KOPT-K1 (cell line): Measurements from ENCODE around the gene MYO3A.
"Not testable (repeated sequence)": the region's sequence is repeated elsewhere in the genome, so short reads cannot be mapped to it uniquely, and the experiment has no call there.

ENCODE experiments used
- H3K27ac ChIP-seq: fragments of 200-600 bp; sonication (generic); 2 replicates; pipeline ENCODE4 v1.5.1; 2016; ENCODE audit warnings: antibody characterized with exemption, mild to moderate bottlenecking, low read depth, low read length; ENCODE audit not compliant: poor library complexity, severe bottlenecking
- H3K36me3 ChIP-seq: fragments of 200-600 bp; sonication (generic); 2 replicates; pipeline ENCODE4 v1.5.1; 2017; ENCODE audit warnings: antibody characterized with exemption, mild to moderate bottlenecking, low read length, moderate library complexity; ENCODE audit not compliant: insufficient read depth
- H3K9me3 ChIP-seq: fragments of 200-600 bp; sonication (generic); 2 replicates; pipeline ENCODE4 v1.5.1; 2017; ENCODE audit warnings: antibody characterized with exemption, low read length, mild to moderate bottlenecking; ENCODE audit not compliant: insufficient read depth, poor library complexity, severe bottlenecking

The MYO3A gene

DNA sequence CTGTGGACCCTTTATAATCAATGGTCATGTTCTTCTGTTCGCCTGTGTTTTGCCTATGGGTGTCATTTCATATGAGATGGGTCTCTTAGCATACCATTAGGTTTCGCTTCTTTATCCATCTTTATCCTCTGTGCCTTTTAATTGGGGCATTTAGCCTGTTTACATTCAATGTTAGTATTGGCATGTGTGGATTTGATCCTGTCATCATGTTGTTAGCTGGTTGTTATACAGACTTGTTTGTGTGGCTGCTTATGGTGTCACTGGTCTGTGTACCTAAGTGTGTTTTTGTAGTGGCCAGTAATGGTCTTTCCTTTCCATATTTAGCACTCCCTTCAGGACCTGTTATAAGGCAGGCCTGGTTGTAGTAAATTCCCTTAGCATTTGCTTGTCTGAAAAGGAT, 90.3 kb downstream of the MYO3A start:
- Histone ChIP-seq H3K27ac (no peak overlapping the region), H3K9me3 (no peaks in the 10 kb centered on the region), H3K36me3 (no peaks in the 10 kb centered on the region)

DNA sequence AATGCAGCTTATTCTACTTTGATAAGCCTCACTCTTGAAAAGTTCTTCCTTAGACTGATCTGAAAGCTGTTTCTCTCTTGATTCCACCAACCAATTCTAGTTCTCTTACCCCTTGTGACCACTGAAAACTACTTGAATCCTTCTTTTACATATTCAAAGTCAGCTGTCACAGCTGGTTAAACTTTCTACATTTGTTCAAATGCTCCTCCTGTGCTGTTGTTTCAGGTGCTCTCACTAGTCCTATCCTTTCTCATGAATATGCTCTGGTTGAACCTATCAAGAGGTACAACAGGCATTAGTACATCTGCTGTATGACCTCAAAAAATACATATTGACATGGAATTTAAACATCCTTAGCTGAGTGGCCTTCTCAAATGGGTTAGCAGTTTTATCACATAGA, 91.5 kb downstream of the MYO3A start:
- Histone ChIP-seq H3K9me3 (no peaks in the 10 kb centered on the region), H3K36me3 (no peaks in the 10 kb centered on the region), H3K27ac (no peak overlapping the region)

DNA sequence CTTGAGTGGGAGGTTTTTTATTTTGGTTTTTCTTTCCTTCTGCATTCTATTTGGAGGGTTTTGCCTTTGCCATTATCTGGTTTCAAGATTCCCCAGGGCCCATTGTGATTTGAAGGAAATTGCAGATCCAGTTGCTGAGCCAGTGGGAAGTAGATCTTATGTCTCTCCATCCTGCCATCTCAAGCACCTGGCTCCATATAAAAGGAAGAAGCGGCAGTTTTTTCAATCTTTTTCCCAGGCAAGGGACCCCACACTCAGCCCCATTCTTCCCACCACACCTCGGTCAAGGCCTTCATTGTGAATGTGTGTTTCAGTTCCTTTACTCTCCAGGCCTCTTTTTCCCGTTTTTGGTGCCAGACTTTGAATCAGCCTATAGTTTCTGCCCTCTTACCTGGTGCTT, 95.8 kb downstream of the MYO3A start:
- Histone ChIP-seq H3K36me3 (no peaks in the 10 kb centered on the region), H3K27ac (no peak overlapping the region), H3K9me3 (no peaks in the 10 kb centered on the region)

GRCh38 chr10:26031300-26031699, 97.3 kb downstream of the MYO3A start:
- Histone ChIP-seq H3K9me3 (no peaks in the 10 kb centered on the region), H3K36me3 (no peaks in the 10 kb centered on the region), H3K27ac (no peak overlapping the region)

- H3K27ac ChIP-seq, result no peak overlapping the region
- H3K36me3 ChIP-seq, result no peaks in the 10 kb centered on the region
- H3K9me3 ChIP-seq, result no peaks in the 10 kb centered on the region
Measured at GRCh38 chr10:26043469-26043868, 109.4 kb downstream of the MYO3A start.

DNA sequence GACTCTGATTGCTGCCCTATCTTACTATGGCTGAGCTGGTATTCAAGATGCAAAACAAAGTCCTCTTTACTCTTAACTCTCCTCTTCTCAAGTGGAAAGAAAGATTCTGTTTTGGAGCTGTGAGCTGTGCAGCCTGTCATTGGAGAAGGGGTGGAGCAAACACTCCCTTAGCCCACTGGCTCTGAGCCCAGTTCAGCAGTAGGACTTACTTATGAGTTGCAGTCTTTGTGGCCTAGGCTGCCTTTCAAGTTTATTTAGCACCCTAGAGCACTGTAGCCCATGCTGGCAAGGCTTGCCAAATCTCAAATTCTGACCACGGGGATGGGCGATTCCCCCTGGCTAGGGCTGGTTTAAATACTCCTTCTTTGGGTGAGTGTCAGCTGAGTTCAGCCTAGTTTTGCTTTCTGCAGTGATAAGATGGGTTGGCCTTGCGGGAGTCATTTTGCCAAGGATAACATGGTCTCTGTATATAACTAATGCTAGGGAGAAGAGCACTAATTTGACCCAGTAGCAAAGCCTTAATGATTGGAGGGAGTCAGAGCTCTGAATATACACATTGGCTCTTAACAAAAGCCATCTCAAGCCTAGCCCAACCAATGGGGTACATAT, 110.2 kb downstream of the MYO3A start:
- H3K27ac ChIP-seq, result no peak overlapping the region

GRCh38 chr10:26046073-26046700, 112.2 kb downstream of the MYO3A start:
- no peak overlapping the region for H3K27ac ChIP-seq
- H3K9me3 ChIP-seq, result no peaks in the 10 kb centered on the region
- no peaks in the 10 kb centered on the region for H3K36me3 ChIP-seq

More for the DNA sequence above, 110.2 kb downstream of the MYO3A start:
- H3K9me3 ChIP-seq, result no peaks in the 10 kb centered on the region
- no peaks in the 10 kb centered on the region for H3K36me3 ChIP-seq

GRCh38 chr10:26048756-26049155, 114.7 kb downstream of the MYO3A start:
- Histone ChIP-seq H3K27ac (no peak overlapping the region), H3K9me3 (no peaks in the 10 kb centered on the region), H3K36me3 (no peaks in the 10 kb centered on the region)

- Histone ChIP-seq H3K36me3 (no peaks in the 10 kb centered on the region), H3K27ac (no peak overlapping the region), H3K9me3 (no peaks in the 10 kb centered on the region)
Measured at GRCh38 chr10:26052326-26052725, 118.3 kb downstream of the MYO3A start.

DNA sequence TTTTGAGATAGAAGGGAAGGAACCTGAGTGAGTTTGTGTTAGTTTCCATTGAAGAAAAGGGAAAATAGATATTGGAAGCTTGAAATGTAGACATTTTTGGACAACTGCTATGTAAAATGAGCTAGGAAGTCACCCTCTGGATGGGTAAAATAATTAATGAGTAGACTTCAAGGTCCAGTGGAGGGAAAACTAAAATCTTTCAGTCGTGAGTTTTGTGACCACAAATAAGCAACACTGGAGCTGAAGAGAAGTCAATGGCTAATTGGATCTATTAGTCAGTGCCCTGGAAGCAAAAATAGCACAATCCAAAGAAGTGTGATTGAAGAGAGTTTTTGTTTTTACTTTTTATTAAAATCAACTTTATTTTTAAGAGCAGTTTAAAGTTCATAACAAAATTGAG, 123.4 kb downstream of the MYO3A start:
- Histone ChIP-seq H3K27ac (no peak overlapping the region), H3K36me3 (no peaks in the 10 kb centered on the region)

DNA sequence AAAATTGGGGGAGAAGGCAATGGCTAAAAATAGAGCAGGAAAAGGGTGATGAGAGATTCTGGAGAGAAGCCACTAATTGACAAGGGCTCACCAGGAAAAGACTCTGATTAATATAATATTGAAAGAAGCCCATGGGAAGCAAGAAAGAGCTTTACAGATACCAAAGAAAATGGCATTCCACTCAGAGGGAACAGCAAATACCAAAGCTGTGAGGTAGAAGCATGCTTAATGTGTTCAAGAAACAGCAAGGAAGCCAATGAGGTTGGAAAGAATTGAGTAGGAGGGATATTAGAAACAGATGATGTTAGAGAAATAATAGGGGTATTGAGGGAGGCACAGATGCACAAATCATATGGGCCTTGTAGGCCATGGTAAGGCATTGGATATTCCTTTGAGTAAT, 130.1 kb downstream of the MYO3A start:
- Histone ChIP-seq H3K36me3 (no peaks in the 10 kb centered on the region), H3K27ac (no peak overlapping the region), H3K9me3 (no peaks in the 10 kb centered on the region)

More for the DNA sequence above, 123.4 kb downstream of the MYO3A start:
- no peaks in the 10 kb centered on the region for H3K9me3 ChIP-seq

DNA sequence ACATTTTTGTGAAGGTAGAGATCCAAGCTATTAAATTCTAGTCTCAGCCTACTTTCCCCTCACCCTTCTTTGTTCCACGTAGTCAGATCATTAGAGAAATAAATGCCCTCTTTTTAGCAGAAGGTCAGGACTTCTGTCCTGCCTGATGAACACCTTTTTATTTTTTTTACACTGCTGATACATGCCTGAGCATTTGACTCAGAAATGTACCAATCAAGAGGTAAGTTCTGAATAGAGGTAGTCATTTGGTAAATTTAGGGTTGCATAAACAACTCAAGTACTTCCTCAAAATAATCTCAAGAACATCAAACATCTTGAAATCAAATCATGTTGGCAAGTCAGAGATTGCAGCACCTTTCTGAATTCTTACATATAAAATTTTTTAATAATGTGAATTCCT, 133.7 kb downstream of the MYO3A start:
- Histone ChIP-seq H3K36me3 (no peaks in the 10 kb centered on the region), H3K27ac (no peak overlapping the region), H3K9me3 (no peaks in the 10 kb centered on the region)

DNA sequence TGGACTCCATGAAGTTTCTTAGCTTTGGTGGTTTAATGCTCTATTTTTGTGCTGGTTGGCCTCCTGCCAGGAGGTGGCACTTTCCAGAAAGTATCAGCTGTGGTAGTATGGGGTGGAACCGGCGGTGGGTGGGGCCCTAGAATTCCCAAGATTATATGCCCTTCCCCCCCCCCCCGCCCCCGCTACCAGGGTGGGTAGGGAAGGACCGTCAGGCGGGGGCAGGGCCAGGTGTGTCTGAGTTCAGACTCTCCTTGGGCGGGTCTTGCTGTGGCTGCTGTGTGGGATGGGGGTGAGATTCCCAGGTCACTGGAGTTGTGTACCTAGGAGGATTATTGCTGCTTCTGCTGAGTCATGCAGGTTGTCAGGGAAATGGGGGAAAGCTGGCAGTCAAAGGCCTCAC, 146.9 kb downstream of the MYO3A start:
- not testable (repeated sequence) for H3K9me3 ChIP-seq, H3K27ac ChIP-seq, H3K36me3 ChIP-seq

GRCh38 chr10:26081459-26081858, 147.4 kb downstream of the MYO3A start:
- no peaks in the 10 kb centered on the region for H3K9me3 ChIP-seq
- H3K27ac ChIP-seq, result no peak overlapping the region
- no peaks in the 10 kb centered on the region for H3K36me3 ChIP-seq

DNA sequence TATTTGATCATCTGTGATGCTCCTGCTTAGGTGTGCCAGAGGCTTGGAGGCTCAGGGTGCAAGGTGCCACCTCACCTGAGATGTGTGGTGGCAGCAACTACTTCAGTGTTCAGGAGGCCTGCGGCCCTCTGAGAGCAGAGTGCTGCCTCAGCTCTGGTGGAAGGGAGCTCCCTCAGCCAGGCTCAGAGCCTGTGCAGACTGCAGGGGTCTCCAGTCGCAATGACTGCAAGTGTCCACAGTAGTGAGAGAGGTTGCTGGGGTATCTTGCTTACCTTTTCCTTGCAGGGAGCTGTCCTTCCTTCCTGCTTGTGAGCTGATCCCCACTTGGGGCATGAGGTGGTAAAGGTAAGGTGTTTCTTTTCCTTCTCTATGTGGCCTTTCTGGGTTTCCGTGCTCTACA, 151.5 kb downstream of the MYO3A start:
- no peaks in the 10 kb centered on the region for H3K36me3 ChIP-seq
- no peaks in the 10 kb centered on the region for H3K9me3 ChIP-seq
- no peak overlapping the region for H3K27ac ChIP-seq

GRCh38 chr10:26087666-26088065, 153.6 kb downstream of the MYO3A start:
- H3K27ac ChIP-seq, result no peak overlapping the region
- no peaks in the 10 kb centered on the region for H3K9me3 ChIP-seq
- no peaks in the 10 kb centered on the region for H3K36me3 ChIP-seq
